Activated CD4-positive, alpha-beta T cell treated with anti-CD3 and anti-CD28 coated beads, Interleukin-2, amount 50 U/mL, for 16 hours (primary cell): ENCODE data around the gene EML1.
A peak's percentile ranks its signal among the peaks of the same experiment; 100 is the strongest.

ENCODE experiments used
- DNase-seq: peaks from one replicate; pipeline ENCODE4 v3.0.0-alpha.2; 2020

Gene EML1

GRCh38 chr14:99781853-99782610 lies 11.2 kb upstream of the EML1 start:
- DNase-seq, result no peak

- DNase-seq, result no peak
Observed at GRCh38 chr14:99784508-99784907, 8.7 kb upstream of the EML1 start.

GRCh38 chr14:99785426-99785825 lies 7.8 kb upstream of the EML1 start:
- DNase-seq, result no peak

- no peak for DNase-seq
Observed at GRCh38 chr14:99786511-99786989, 6.7 kb upstream of the EML1 start.

GRCh38 chr14:99788713-99789112 lies 4.5 kb upstream of the EML1 start:
- no peak for DNase-seq

- peak; percentile 7 for DNase-seq
Observed at GRCh38 chr14:99789581-99789980, 3.6 kb upstream of the EML1 start.

GRCh38 chr14:99790201-99790977 lies 2.8 kb upstream of the EML1 start:
- no peak for DNase-seq

GRCh38 chr14:99790978-99791376 lies 2.2 kb upstream of the EML1 start:
- DNase-seq, result no peak

GRCh38 chr14:99791476-99792209 lies 1.6 kb upstream of the EML1 start:
- no peak for DNase-seq

- no peak for DNase-seq
Observed at GRCh38 chr14:99792210-99792535, 1.0 kb upstream of the EML1 start.

GRCh38 chr14:99792551-99793212 lies 531 bp upstream of the EML1 start:
- no peak for DNase-seq

GRCh38 chr14:99794151-99794780 lies 1.1 kb downstream of the EML1 start:
- DNase-seq, result no peak

GRCh38 chr14:99795046-99795445 lies 1.8 kb downstream of the EML1 start:
- no peak for DNase-seq

GRCh38 chr14:99797231-99797630 lies 4.0 kb downstream of the EML1 start:
- no peak for DNase-seq

GRCh38 chr14:99800781-99801180 lies 7.6 kb downstream of the EML1 start:
- DNase-seq, result no peak

- DNase-seq, result no peak
Observed at GRCh38 chr14:99802301-99803105, 9.3 kb downstream of the EML1 start.

- no peak for DNase-seq
Observed at GRCh38 chr14:99803106-99803775, 10.0 kb downstream of the EML1 start.

GRCh38 chr14:99803803-99804202 lies 10.6 kb downstream of the EML1 start:
- no peak for DNase-seq

GRCh38 chr14:99805757-99806439 lies 12.7 kb downstream of the EML1 start:
- no peak for DNase-seq

GRCh38 chr14:99806836-99807235 lies 13.6 kb downstream of the EML1 start:
- no peak for DNase-seq
